HepG2 (cell line): ENCODE measurements around the gene ABHD17A. TPM values are rescaled to one million over a fixed set of nuclear protein-coding genes. Genes with fewer than 3 reads are reported as not detected.

Source experiments
- GFI1 ChIP-seq: sonication (generic); formaldehyde crosslinking; IDR thresholded peaks from 2 replicates; pipeline ENCODE4 v1.5.0; 2020; ENCODE audit warnings: missing genetic modification reagents, mild to moderate bottlenecking, borderline replicate concordance
- TMF1 ChIP-seq: sonication (generic); formaldehyde crosslinking; IDR thresholded peaks from 2 replicates; pipeline ENCODE4 v1.8.1; 2022; ENCODE audit warnings: low read depth, missing genetic modification reagents
- polyA plus RNA-seq, 8 experiments: library from polyadenylated mRNA; depleted of rRNA in 3 of 8; stranded (reverse) in 7 of 8; unstranded in 1 of 8; fragments of >200 nt; fragmentation: Illumina TruSeq in 4 of 8; extraction: Trizol in 4 of 8; gene quantifications; 2 replicates each; pipeline versions ENCODE4 v1.2.1 to v1.2.3, GENCODE V29; 2011 to 2016; ENCODE audit warnings: low read depth in 4 of 8, missing spikeins in 1 of 8, mixed read lengths in 1 of 8; ENCODE audit not compliant: insufficient read depth in 1 of 8
- total RNA-seq, 5 experiments: library from RNA; depleted of rRNA; stranded (reverse); fragments of >200 nt; fragmentation: Illumina TruSeq; extraction: Trizol; gene quantifications; 2 replicates each; pipeline ENCODE4 v1.2.3, GENCODE V29; 2016; ENCODE audit warnings: low read depth in 1 of 5
- TF ChIP-seq, protein P1 (sequence below): sonication (generic); formaldehyde crosslinking; IDR thresholded peaks from 2 replicates; pipeline ENCODE4 v1.4.0; 2020; ENCODE audit warnings: mild to moderate bottlenecking, missing genetic modification reagents
- TF ChIP-seq, protein P2 (sequence below): sonication (generic); formaldehyde crosslinking; IDR thresholded peaks from 2 replicates; pipeline ENCODE4 v1.9.0; 2021; ENCODE audit warnings: missing genetic modification reagents, borderline replicate concordance

The ABHD17A gene
- total and polyA plus RNA-seq, 2 of the 13 experiments (the other 11 are each of a cell fraction or from before 2014, with no cell fraction given) = 27.7 to 40.8 TPM

DNA sequence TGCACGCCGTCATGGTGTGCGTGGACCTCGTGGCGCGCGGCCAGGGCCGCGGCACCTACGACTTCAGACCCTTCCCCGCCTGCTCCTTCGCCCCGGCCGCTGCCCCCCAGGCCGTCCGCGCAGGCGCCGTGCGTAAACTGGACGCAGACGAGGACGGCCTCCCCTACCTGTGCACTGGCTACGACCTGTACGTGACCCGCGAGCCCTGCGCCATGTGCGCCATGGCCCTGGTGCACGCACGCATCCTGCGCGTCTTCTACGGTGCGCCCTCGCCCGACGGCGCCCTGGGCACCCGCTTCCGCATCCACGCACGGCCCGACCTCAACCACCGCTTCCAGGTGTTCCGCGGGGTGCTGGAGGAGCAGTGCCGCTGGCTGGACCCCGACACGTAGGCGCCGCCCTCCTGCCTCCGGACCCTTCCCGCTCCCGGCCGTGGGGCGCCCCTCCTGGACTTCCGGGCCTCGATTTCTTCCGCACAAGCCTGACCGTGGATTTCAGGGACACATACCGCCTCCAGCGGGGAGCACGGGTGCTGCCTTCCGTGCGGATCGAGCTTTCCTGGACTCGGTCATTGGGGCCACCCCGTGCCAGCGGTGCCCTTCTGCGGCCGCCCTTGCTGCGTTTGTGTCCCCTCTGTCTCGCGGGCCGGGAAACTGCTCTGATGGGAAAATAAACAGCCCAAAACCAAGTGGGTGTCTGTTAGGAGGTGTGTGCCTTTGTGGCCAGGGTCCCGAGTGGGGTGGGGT, 27.6 kb upstream of the ABHD17A start (continued):
- TF ChIP-seq GFI1 (CRISPR knock-in tag) = no peak
- TF ChIP-seq, protein P1, sequence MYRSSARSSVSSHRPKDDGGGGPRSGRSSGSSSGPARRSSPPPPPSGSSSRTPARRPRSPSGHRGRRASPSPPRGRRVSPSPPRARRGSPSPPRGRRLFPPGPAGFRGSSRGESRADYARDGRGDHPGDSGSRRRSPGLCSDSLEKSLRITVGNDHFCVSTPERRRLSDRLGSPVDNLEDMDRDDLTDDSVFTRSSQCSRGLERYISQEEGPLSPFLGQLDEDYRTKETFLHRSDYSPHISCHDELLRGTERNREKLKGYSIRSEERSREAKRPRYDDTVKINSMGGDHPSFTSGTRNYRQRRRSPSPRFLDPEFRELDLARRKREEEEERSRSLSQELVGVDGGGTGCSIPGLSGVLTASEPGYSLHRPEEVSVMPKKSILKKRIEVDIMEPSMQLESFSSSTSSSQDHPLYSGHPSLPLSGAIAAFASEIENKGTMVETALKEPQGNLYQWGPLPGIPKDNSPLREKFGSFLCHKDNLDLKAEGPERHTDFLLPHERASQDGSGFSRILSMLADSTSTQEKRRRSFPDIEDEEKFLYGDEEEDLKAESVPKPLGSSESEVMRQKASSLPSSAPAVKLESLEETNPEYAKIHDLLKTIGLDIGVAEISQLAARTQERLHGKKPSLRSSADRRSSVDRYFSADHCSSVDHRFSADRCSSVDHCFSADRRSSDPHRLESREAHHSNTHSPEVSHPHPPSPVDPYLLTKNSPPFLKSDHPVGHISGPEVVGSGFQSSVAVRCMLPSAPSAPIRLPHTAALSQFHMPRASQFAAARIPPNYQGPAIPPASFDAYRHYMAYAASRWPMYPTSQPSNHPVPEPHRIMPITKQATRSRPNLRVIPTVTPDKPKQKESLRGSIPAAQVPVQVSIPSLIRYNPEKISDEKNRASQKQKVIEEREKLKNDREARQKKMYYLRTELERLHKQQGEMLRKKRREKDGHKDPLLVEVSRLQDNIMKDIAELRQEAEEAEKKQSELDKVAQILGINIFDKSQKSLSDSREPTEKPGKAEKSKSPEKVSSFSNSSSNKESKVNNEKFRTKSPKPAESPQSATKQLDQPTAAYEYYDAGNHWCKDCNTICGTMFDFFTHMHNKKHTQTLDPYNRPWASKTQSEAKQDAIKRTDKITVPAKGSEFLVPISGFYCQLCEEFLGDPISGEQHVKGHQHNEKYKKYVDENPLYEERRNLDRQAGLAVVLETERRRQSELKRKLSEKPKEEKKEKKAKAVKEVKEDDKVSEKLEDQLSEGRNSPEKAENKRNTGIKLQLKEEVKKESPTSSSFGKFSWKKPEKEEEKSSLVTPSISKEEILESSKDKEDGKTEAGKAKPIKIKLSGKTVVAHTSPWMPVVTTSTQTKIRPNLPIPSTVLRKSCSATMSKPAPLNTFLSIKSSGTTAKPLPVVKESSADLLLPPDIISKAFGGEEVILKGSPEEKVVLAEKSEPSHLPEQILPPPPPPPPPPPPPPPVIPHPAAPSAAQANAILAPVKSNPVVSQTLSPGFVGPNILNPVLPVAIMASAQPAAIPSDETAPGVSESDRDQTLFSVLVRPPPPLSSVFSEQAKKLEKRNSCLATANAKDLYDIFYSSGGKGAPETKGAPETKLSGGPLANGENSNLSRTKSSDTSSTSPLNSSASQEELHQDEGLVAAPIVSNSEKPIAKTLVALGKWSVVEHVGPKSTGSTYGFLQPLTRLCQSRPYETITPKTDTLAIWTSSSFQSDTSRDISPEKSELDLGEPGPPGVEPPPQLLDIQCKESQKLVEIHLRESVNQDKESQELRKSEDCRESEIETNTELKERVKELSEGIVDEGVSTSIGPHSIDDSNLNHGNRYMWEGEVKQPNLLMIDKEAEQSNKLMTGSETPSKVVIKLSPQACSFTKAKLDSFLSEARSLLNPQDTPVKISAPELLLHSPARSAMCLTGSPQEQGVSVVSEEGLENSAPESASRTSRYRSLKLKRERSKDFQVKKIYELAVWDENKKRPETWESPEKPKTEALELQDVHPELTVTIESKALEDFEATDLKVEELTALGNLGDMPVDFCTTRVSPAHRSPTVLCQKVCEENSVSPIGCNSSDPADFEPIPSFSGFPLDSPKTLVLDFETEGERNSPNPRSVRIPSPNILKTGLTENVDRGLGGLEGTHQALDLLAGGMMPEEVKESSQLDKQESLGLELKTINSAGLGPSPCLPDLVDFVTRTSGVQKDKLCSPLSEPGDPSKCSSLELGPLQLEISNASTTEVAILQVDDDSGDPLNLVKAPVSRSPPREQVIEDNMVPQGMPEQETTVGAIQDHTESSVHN = no peak
- TF ChIP-seq TMF1 (CRISPR knock-in tag) = no peak
- TF ChIP-seq, protein P2, sequence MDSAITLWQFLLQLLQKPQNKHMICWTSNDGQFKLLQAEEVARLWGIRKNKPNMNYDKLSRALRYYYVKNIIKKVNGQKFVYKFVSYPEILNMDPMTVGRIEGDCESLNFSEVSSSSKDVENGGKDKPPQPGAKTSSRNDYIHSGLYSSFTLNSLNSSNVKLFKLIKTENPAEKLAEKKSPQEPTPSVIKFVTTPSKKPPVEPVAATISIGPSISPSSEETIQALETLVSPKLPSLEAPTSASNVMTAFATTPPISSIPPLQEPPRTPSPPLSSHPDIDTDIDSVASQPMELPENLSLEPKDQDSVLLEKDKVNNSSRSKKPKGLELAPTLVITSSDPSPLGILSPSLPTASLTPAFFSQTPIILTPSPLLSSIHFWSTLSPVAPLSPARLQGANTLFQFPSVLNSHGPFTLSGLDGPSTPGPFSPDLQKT (CRISPR knock-in tag) = no peak
- TF ChIP-seq, all 625 proteins: peak for 0
